HT1080 (cell line): Measurements from ENCODE around the gene SHLD1. TPM values are rescaled to one million over a fixed set of nuclear protein-coding genes. Genes with fewer than 3 reads are reported as not detected.
A peak's percentile ranks its signal among the peaks of the same experiment; 100 is the strongest.

ENCODE experiments used
- DNase-seq: peaks from one replicate; pipeline ENCODE4 v3.0.0-alpha.2; 2015; ENCODE audit warnings: low read depth
- total RNA-seq: library from RNA; depleted of rRNA; stranded (reverse); fragments of >200 nt; shearing (Covaris generic); gene quantifications from 2 replicates; pipeline ENCODE4 v1.2.3, GENCODE V29; 2014

The SHLD1 gene
- total RNA-seq, 1 experiment from 2014 or later, result 3.6 TPM

- DNase-seq, result no peak
Observed at GRCh38 chr20:5811746-5812145, 61.5 kb downstream of the SHLD1 start.

GRCh38 chr20:5818346-5818681 is 68.1 kb downstream of the SHLD1 start:
- no peak for DNase-seq

- no peak for DNase-seq
Observed at GRCh38 chr20:5820738-5821137, 70.5 kb downstream of the SHLD1 start.

GRCh38 chr20:5821627-5822215 is 71.5 kb downstream of the SHLD1 start:
- DNase-seq, result peak; percentile 21

GRCh38 chr20:5822569-5822968 is 72.4 kb downstream of the SHLD1 start:
- DNase-seq, result no peak

- no peak for DNase-seq
Observed at GRCh38 chr20:5825130-5825719, 75.0 kb downstream of the SHLD1 start.

- no peak for DNase-seq
Observed at GRCh38 chr20:5827098-5827853, 77.1 kb downstream of the SHLD1 start.

- DNase-seq, result no peak
Observed at GRCh38 chr20:5827861-5828260, 77.7 kb downstream of the SHLD1 start.

GRCh38 chr20:5829241-5829809 is 79.1 kb downstream of the SHLD1 start:
- no peak for DNase-seq

- no peak for DNase-seq
Observed at GRCh38 chr20:5831539-5832237, 81.5 kb downstream of the SHLD1 start.

- DNase-seq, result no peak
Observed at GRCh38 chr20:5833309-5833941, 83.2 kb downstream of the SHLD1 start.

- no peak for DNase-seq
Observed at GRCh38 chr20:5834436-5835005, 84.3 kb downstream of the SHLD1 start.

GRCh38 chr20:5835321-5835821 is 85.2 kb downstream of the SHLD1 start:
- peak; percentile 67 for DNase-seq

- DNase-seq, result peak; percentile 50
Observed at GRCh38 chr20:5835871-5836270, 85.7 kb downstream of the SHLD1 start.

GRCh38 chr20:5836569-5836968 is 86.4 kb downstream of the SHLD1 start:
- no peak for DNase-seq

- no peak for DNase-seq
Observed at GRCh38 chr20:5840411-5841002, 90.3 kb downstream of the SHLD1 start.

GRCh38 chr20:5841522-5841921 is 91.3 kb downstream of the SHLD1 start:
- no peak for DNase-seq

- DNase-seq, result no peak
Observed at GRCh38 chr20:5842465-5842864, 92.3 kb downstream of the SHLD1 start.

GRCh38 chr20:5843054-5843592 is 92.9 kb downstream of the SHLD1 start:
- DNase-seq, result no peak

- DNase-seq, result peak; percentile 98
Observed at GRCh38 chr20:5844063-5844681, 94.0 kb downstream of the SHLD1 start.
